Endothelial cell of umbilical vein (primary cell): ENCODE measurements around the gene GNAS-AS1. TPM values are rescaled to one million over a fixed set of nuclear protein-coding genes. Genes with fewer than 3 reads are reported as not detected.

ENCODE experiments used
- BruUV-seq: library from RNA; stranded (reverse); fragments of 400-500 nt; replicated peaks from 2 replicates; lab custom pipeline; 2021; lab: Mats Ljungman, UMichigan
- CTCF ChIA-PET: fragments of 300-600, 350-600 bp; sonication (Branson Sonifier 250); formaldehyde crosslinking; loops from one replicate; lab custom pipeline; 2021; ENCODE audit warnings: antibody characterized with exemption, inconsistent platforms; lab: Charles Lee
- POLR2A ChIA-PET: fragments of 300-600, 350-600 bp; sonication (Branson Sonifier 250); formaldehyde crosslinking; loops from one replicate; lab custom pipeline; 2021; ENCODE audit warnings: antibody characterized with exemption, inconsistent platforms; lab: Charles Lee
- DNase-seq: peaks from one replicate; pipeline ENCODE4 v3.0.0-alpha.2; 2011; ENCODE audit warnings: low read depth, low spot score
- FAIRE-seq: peaks from 2 replicates; lab custom pipeline; 2011; peaks lifted over from hg19 to GRCh38; lab: Jason Lieb, UNC
- H2AFZ ChIP-seq: 2 replicates; pipeline ENCODE4 v1.6.0; 2012; ENCODE audit warnings: low read depth, low read length, control low read depth, inconsistent platforms
- H3K27ac ChIP-seq: 2 replicates; pipeline ENCODE4 v1.5.1; 2011; ENCODE audit warnings: low read depth, mild to moderate bottlenecking, control low read depth, low read length, moderate library complexity; ENCODE audit not compliant: insufficient read depth
- H3K27me3 ChIP-seq, 2 experiments: 2 replicates each; pipeline versions ENCODE4 v1.6.0 to v1.6.1; 2011; ENCODE audit warnings: low read length in 2 of 2, mixed read lengths in 1 of 2; ENCODE audit not compliant: control insufficient read depth in 2 of 2, insufficient read depth in 2 of 2
- H3K36me3 ChIP-seq, 2 experiments: 2 replicates in 1 of 2; 3 replicates in 1 of 2; pipeline ENCODE4 v1.5.1; 2011; ENCODE audit warnings: low read length in 2 of 2, mild to moderate bottlenecking in 1 of 2, moderate library complexity in 1 of 2; ENCODE audit not compliant: control insufficient read depth in 2 of 2, insufficient read depth in 2 of 2; ENCODE audit errors: extremely low read depth in 1 of 2
- H3K4me1 ChIP-seq: 3 replicates; pipeline ENCODE4 v1.5.1; 2011; ENCODE audit warnings: mild to moderate bottlenecking, low read length; ENCODE audit not compliant: control insufficient read depth, insufficient read depth; ENCODE audit errors: extremely low read depth
- H3K4me2 ChIP-seq: 2 replicates; pipeline ENCODE4 v1.6.1; 2011; ENCODE audit warnings: low read length, control low read depth, mixed read lengths; ENCODE audit not compliant: insufficient read depth
- H3K4me3 ChIP-seq, 3 experiments: fragments of 200-600 bp in 1 of 3; sonication (generic), shearing (Covaris generic) in 1 of 3; replicated peaks in 1 of 3; 2 replicates each; pipeline ENCODE4 v1.5.1; 2011 to 2016; ENCODE audit warnings: control low read depth in 3 of 3, low read length in 3 of 3, mild to moderate bottlenecking in 2 of 3, inconsistent platforms in 1 of 3, low read depth in 1 of 3, moderate library complexity in 1 of 3; ENCODE audit not compliant: insufficient read depth in 1 of 3
- H3K79me2 ChIP-seq: 2 replicates; pipeline ENCODE4 v1.6.0; 2012; ENCODE audit warnings: low read length, inconsistent platforms; ENCODE audit not compliant: control insufficient read depth, insufficient read depth
- H3K9ac ChIP-seq: replicated peaks from 2 replicates; pipeline ENCODE3; 2011; ENCODE audit warnings: low read length, control low read depth; ENCODE audit not compliant: insufficient read depth; ENCODE audit errors: extremely low read depth
- H3K9me1 ChIP-seq: replicated peaks from 3 replicates; pipeline ENCODE4 v1.6.0; 2011; ENCODE audit warnings: mild to moderate bottlenecking, low read length; ENCODE audit not compliant: control insufficient read depth, insufficient read depth; ENCODE audit errors: extremely low read depth
- H3K9me3 ChIP-seq: replicated peaks from 2 replicates; pipeline ENCODE4 v1.5.1; 2012; ENCODE audit warnings: low read length, inconsistent platforms; ENCODE audit not compliant: control insufficient read depth, insufficient read depth
- H4K20me1 ChIP-seq: replicated peaks from 2 replicates; pipeline ENCODE3; 2011; ENCODE audit warnings: mild to moderate bottlenecking, low read length; ENCODE audit not compliant: control insufficient read depth, insufficient read depth; ENCODE audit errors: extremely low read depth
- CTCF ChIP-seq, 2 donors: IDR thresholded peaks; 1 replicate in 1 of 2; 2 replicates in 1 of 2; pipeline ENCODE4 v1.5.1; 2011; ENCODE audit warnings: low read length in 2 of 2, mild to moderate bottlenecking in 2 of 2, moderate library complexity in 2 of 2, control low read depth in 1 of 2, inconsistent platforms in 1 of 2, low read depth in 1 of 2; ENCODE audit not compliant: insufficient read depth in 1 of 2; ENCODE audit errors: extremely low read depth in 1 of 2
- EZH2 ChIP-seq: IDR thresholded peaks from 2 replicates; pipeline ENCODE4 v1.6.1; 2012; ENCODE audit warnings: borderline replicate concordance, low read depth, mild to moderate bottlenecking, moderate library complexity, low read length, inconsistent platforms; ENCODE audit not compliant: severe bottlenecking
- FOS ChIP-seq: IDR thresholded peaks from 2 replicates; pipeline ENCODE4 v1.6.1; 2011; ENCODE audit warnings: mild to moderate bottlenecking, low read length, moderate library complexity, borderline replicate concordance; ENCODE audit not compliant: insufficient read depth
- GATA2 ChIP-seq: IDR thresholded peaks from 2 replicates; pipeline ENCODE4 v1.7.0; 2011; ENCODE audit warnings: low read depth, mild to moderate bottlenecking, moderate library complexity, mixed read lengths, low read length; ENCODE audit not compliant: insufficient read length, insufficient read depth
- JUN ChIP-seq: IDR thresholded peaks from 2 replicates; pipeline ENCODE4 v1.6.1; 2011; ENCODE audit warnings: borderline replicate concordance, low read depth; ENCODE audit not compliant: insufficient read length, insufficient read depth
- MAX ChIP-seq: IDR thresholded peaks from 2 replicates; pipeline ENCODE4 v1.6.1; 2011; ENCODE audit not compliant: insufficient read depth, insufficient read length
- MYC ChIP-seq: IDR thresholded peaks from one replicate; pipeline ENCODE4 v1.6.1; 2011; ENCODE audit warnings: mild to moderate bottlenecking, low read depth, low read length
- POLR2A ChIP-seq: IDR thresholded peaks from 2 replicates; pipeline ENCODE4 v1.6.1; 2012; ENCODE audit warnings: low read depth, mild to moderate bottlenecking, control low read depth, low read length
- POLR2AphosphoS5 ChIP-seq: IDR thresholded peaks from 2 replicates; pipeline ENCODE4 v1.6.1; 2012; ENCODE audit warnings: low read depth, mild to moderate bottlenecking, control low read depth, low read length, moderate library complexity; ENCODE audit not compliant: insufficient read depth
- dilution Hi-C: fragments of 300-500 bp; cut with MboI; formaldehyde crosslinking; loops from one replicate; pipeline ENCODE4 v1.15.0; 2019; ENCODE audit warnings: low sequenced_read_pairs; ENCODE audit not compliant: extremely low pct_ligation_motif_present
- intact Hi-C: fragments of 100-400 bp; cut with micrococcal nuclease; formaldehyde crosslinking; loops from one replicate; pipeline ENCODE4 v1.10.0; 2022
- polyA plus RNA-seq, 4 experiments: library from polyadenylated mRNA; depleted of rRNA in 3 of 4; stranded (reverse) in 3 of 4; unstranded in 1 of 4; fragments of >200 nt; gene quantifications; 2 replicates each; pipeline versions ENCODE4 v1.2.1 to v1.2.3, GENCODE V29; 2011 to 2012; ENCODE audit warnings: missing spikeins in 1 of 4
- total RNA-seq: library from RNA; stranded (reverse); gene quantifications from 2 replicates; pipeline ENCODE4 v1.2.3, GENCODE V29; 2021

Gene GNAS-AS1
- total and polyA plus RNA-seq, 2 donors (not counting 3 experiments of a cell fraction or from before 2014, with no cell fraction given), result 0.11 to 0.58 TPM

DNA sequence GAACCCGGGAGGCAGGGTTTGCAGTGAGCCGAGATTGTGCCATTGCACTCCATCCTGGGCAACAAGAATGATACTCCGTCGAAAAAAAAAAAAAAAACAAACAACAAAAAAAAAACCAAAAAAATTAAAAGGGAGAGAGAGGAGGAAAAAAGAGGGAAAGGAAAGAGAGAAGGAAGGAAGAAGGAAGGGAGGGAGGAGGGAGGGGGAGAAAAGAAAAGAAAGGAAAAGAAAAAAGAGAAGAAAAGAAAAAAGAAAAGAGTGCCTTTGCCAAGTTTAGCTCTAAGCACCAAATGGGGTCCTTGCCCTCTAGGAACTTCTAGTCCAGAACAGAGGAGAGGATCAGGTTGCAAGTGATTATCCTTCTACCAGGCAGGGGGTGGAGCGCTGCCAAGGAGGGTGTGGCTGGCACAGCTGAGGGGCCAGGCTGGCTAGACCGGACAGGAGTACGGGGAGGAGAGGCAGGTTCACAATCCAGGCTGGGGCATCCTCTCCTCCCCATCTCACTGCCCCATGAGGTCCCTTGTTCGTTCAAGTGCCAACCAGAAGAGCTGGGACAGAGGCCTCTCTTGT lies 20.9 kb upstream of the GNAS-AS1 start:
- Histone ChIP-seq H3K4me2 (no peak overlapping the region), H3K9me1 (no peaks in the 10 kb centered on the region), H3K79me2 (no peaks in the 10 kb centered on the region), H3K9me3 (no peaks in the 10 kb centered on the region), H3K4me1 (peaks cover 21% of the 10 kb centered on the region), H3K4me3 (no peak overlapping the region), H2AFZ (no peak overlapping the region), H3K9ac (no peak overlapping the region), H3K36me3 (no peaks in the 10 kb centered on the region), H4K20me1 (no peaks in the 10 kb centered on the region), H3K27ac (no peak overlapping the region), H3K27me3 (peaks cover 5 to 10% of the 10 kb centered on the region in 2 experiments)
- TF ChIP-seq FOS, result no peak
- no peak for TF ChIP-seq CTCF (IDR thresholded peaks at IDR 0.05; ENCODE audit: extremely low read depth in 1 of 2, insufficient read depth in 1 of 2, low read depth in 1 of 2, low read length in 2 of 2)
- TF ChIP-seq MAX, result no peak
- no peak for TF ChIP-seq MYC
- no peak for TF ChIP-seq JUN
- no peak for TF ChIP-seq EZH2
- no peak for TF ChIP-seq POLR2A
- no peak for TF ChIP-seq GATA2
- TF ChIP-seq POLR2AphosphoS5, result no peak
- FAIRE-seq (no peak), DNase-seq (no peak)
- no TSS peak for BruUV-seq
- intact Hi-C loops (loop anchor here (2.0 kb wide), 2 partner anchors 19 to 583 kb away; no protein-coding TSS in a partner anchor), dilution Hi-C loops (no loop called here)
- CTCF ChIA-PET, result interaction anchor here (0.6 to 5.1 kb wide), 12 partner anchors 9 to 624 kb away, joined by 3 to 92 read pairs (median 16); no protein-coding TSS in a partner anchor
- POLR2A ChIA-PET, result interaction anchor here (0.7 kb wide), 1 partner anchor 580 kb away, joined by 3 read pairs; no protein-coding TSS in a partner anchor
